Aorta (tissue), 5 donors: ENCODE data around the gene DCP1B. TPM values are rescaled to one million over a fixed set of nuclear protein-coding genes. Genes with fewer than 3 reads are reported as not detected.
A peak's percentile ranks its signal among the peaks of the same experiment; 100 is the strongest.

Experiments
- ATAC-seq: fragments of 200-7000 bp; cut with Tn5 transposase; one replicate; pipeline ENCODE4 v1.9.1; 2022; ENCODE audit warnings: moderate library complexity; ENCODE audit not compliant: low FRiP score
- DNase-seq, 2 donors: peaks; one replicate each; pipeline ENCODE4 v3.0.0-alpha.2; 2020
- H3K27ac ChIP-seq, 2 donors: one replicate each; pipeline ENCODE4 v1.5.1; 2013; ENCODE audit warnings: low read length in 2 of 2, mild to moderate bottlenecking in 2 of 2, moderate library complexity in 2 of 2, control low read depth in 1 of 2, inconsistent platforms in 1 of 2, low read depth in 1 of 2
- H3K27me3 ChIP-seq, 2 donors: one replicate each; pipeline ENCODE4 v1.6.1; 2013; ENCODE audit warnings: control low read depth in 1 of 2, low read length in 1 of 2, mild to moderate bottlenecking in 1 of 2, moderate library complexity in 1 of 2; ENCODE audit not compliant: insufficient read depth in 2 of 2, control insufficient read depth in 1 of 2
- H3K36me3 ChIP-seq, 2 donors: one replicate each; pipeline ENCODE4 v1.6.1; 2013; ENCODE audit warnings: control low read depth in 1 of 2, low read length in 1 of 2, mild to moderate bottlenecking in 1 of 2; ENCODE audit not compliant: insufficient read depth in 2 of 2, control insufficient read depth in 1 of 2
- H3K4me1 ChIP-seq, 2 donors: one replicate each; pipeline ENCODE4 v1.6.1; 2013; ENCODE audit warnings: low read length in 2 of 2, control low read depth in 1 of 2, mild to moderate bottlenecking in 1 of 2, moderate library complexity in 1 of 2; ENCODE audit not compliant: insufficient read depth in 2 of 2, control insufficient read depth in 1 of 2
- H3K4me3 ChIP-seq, 2 donors: one replicate each; pipeline ENCODE4 v1.5.1; 2013; ENCODE audit warnings: low read length in 2 of 2, control low read depth in 1 of 2, mild to moderate bottlenecking in 1 of 2
- H3K9me3 ChIP-seq: one replicate; pipeline ENCODE4 v1.6.1; 2013; ENCODE audit warnings: mild to moderate bottlenecking, low read length; ENCODE audit not compliant: control insufficient read depth
- WGBS, 2 donors: extraction: QIAGEN DNeasy Blood & Tissue Kit; methylation state at CpG; one replicate each; pipeline ENCODE4 v1.1.7; 2013; 5-methylcytosine and 5-hydroxymethylcytosine counted together
- intact Hi-C, 2 donors: fragments of 100-400 bp; cut with DNase I; formaldehyde crosslinking; loops; one replicate each; pipeline versions ENCODE4 v1.14.2 to v1.15.0; 2022
- polyA plus RNA-seq, 2 donors: library from polyadenylated mRNA; stranded (reverse); fragments of 200-250 nt; gene quantifications; one replicate each; pipeline ENCODE4 v1.2.3, GENCODE V29; 2013
- total RNA-seq, 2 donors: library from RNA; stranded (reverse); fragmentation: NEBNext Ultra II Directional; extraction: Animal tissue kit (Norgen Biotek cat#: 25700); gene quantifications; one replicate each; pipeline ENCODE4 v1.2.1, GENCODE V29; 2021
- donor health status: healthy with polysubstance abuse.
- donor health status: Bipolar disorder and iron deficiency.
- donor health status: DM: no; HTN: no; CAD: no.
- donor health status: DM: no; HTN: no; CAD: no.
- donor health status: DM: yes; HTN: yes; CAD: no.

DCP1B gene
- total and polyA plus RNA-seq, 4 donors: 8.0 to 16.9 (median 12.3) TPM

DNA sequence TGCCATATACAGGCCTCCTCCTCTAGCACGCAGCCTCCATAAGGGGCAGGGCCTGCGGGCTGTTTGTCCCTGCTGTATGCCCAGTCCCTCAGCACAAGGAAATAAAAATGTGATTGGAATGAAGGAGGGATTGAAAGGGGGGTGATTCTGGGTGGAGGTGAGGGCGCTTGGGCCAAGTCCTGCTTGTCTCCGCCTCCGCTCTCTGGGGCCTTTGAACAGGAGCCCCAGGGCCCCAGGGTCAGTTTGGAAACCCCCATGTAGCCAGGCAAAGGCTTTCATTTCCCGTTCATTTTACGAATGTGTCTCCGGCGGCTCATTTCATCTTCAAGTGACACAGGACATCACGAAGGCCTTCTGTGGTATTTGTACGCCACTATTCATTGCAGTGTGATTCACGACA is 81.3 kb downstream of the DCP1B start:
- H3K27me3 ChIP-seq: no peaks in the 10 kb centered on the region
- peak in 1 of 2 donors; percentile 28 for DNase-seq
- no peak for ATAC-seq
- intact Hi-C loops: no loop called here
- 97 to 98% methylated on average over 12 of the region's 12 CpGs for WGBS, 2 donors
- H3K9me3 ChIP-seq: no peaks in the 10 kb centered on the region
- no peaks in the 10 kb centered on the region for H3K36me3 ChIP-seq
- no peak overlapping the region for H3K4me3 ChIP-seq
- H3K27ac ChIP-seq: no peak overlapping the region
- H3K4me1 ChIP-seq: no peaks in the 10 kb centered on the region

DNA sequence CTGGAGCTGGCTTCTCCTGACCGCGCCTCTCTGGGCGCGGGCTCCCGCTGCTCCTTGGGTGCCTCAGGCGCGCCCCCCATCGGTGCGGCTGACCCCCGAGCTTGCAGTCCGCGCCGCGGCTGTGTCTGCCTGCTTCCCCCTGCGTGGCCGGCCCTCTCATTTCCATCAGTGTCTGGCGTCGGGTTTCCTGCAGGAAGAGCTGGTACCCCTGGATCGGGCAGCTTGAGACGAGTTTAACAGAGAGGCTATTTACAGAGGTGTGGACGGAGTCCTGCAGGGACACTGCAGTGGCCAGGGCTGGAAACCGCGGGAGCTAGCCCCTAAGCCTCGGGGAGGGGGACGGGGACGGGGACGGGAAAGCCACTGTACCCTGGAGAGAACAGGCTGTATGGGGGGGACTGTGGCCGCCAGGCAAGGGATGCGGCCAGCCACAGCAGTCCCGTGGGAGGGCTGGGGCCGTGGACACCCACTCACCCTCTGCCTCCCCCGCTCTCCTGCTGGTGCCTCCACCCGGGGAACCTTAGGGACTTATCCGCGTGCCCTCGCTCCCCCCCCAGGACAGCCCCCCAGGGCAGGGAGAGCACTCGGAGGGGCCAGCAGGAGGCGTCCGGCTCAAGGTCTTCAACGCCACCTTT is 82.1 kb downstream of the DCP1B start:
- no peak overlapping the region for H3K27ac ChIP-seq
- ATAC-seq (no peak), DNase-seq (peak in 1 of 2 donors; percentile 56)

DNA sequence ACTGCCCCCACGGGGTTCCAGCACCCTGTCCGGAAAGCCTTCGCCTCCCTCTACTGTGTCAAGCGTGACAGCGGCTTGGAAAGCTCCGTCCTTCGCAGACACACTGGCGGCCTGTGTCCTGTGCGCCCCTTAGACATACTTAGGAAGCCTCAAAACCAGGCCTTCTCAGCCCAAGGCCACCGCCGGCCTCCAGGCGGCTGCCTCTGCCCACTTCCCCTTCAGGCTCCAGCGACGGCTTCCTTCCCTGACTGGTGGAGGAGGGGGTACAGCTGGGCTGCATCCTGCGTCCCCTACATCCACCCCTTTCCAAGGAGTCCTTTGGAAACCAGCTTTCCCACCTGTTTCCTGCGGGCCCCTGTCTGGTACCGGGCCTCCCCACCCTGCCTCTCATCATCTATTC is 83.3 kb downstream of the DCP1B start:
- Histone ChIP-seq H3K27ac (no peak overlapping the region), H3K9me3 (no peaks in the 10 kb centered on the region), H3K27me3 (no peaks in the 10 kb centered on the region), H3K36me3 (no peaks in the 10 kb centered on the region), H3K4me1 (no peaks in the 10 kb centered on the region), H3K4me3 (no peak overlapping the region)
- WGBS, 2 donors: 93 to 96% methylated on average over 17 of the region's 17 CpGs
- ATAC-seq: no peak
- intact Hi-C loops: no loop called here
- peak; percentile 75 to 77 for DNase-seq

More for the DNA sequence above, 82.1 kb downstream of the DCP1B start:
- Histone ChIP-seq H3K27me3 (no peaks in the 10 kb centered on the region), H3K9me3 (no peaks in the 10 kb centered on the region), H3K4me1 (no peaks in the 10 kb centered on the region), H3K4me3 (no peak overlapping the region), H3K36me3 (no peaks in the 10 kb centered on the region)
- intact Hi-C loops: no loop called here
- WGBS, 2 donors: 91 to 94% methylated on average over 40 of the region's 40 CpGs

DNA sequence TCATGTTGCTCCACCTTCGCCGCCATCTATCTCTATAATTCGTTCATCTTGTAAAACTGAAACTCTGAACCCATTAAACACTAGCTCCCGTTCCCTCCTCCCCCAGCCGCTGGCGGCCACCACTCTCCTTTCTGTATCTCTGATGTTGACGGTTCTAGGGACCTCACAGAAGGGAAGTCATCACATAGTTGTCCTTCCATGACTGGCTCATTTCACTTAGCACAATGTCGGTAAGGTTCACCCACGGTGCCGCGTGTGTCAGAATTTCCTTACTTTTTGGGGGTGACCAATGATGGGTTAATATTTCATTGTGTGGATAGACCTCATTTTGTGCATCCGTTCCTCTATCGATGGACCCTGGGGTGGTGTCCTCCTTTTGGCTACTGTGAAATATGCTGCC is 83.8 kb downstream of the DCP1B start:
- H3K27me3 ChIP-seq: no peaks in the 10 kb centered on the region
- H3K9me3 ChIP-seq: no peaks in the 10 kb centered on the region
- no peak overlapping the region for H3K4me3 ChIP-seq
- H3K4me1 ChIP-seq: no peaks in the 10 kb centered on the region
- 97 to 98% methylated on average over 13 of the region's 13 CpGs for WGBS, 2 donors
- H3K27ac ChIP-seq: no peak overlapping the region
- no peak for ATAC-seq
- intact Hi-C loops: no loop called here
- DNase-seq: peak; percentile 30 to 57
- H3K36me3 ChIP-seq: no peaks in the 10 kb centered on the region

DNA sequence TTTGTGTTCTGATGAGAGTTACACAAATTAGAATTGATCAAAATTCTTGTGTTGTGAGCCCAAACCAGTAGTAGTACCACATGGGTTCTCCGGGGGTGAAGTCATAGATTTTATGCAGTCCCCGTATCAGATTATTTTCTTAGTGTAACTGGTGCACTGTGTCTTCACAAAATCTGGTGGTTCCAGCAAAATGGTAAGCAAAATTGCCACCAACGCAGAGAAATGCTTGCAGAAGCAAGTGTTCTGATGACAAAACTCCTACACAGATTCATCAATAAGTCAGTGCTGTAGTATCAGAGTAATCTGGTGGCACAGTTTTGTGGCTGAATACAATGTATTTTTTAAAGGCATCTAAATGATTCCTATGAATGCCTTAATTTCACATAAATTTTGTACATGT is 84.5 kb downstream of the DCP1B start:
- no peak overlapping the region for H3K27ac ChIP-seq
- H3K4me1 ChIP-seq: no peaks in the 10 kb centered on the region
- H3K27me3 ChIP-seq: no peaks in the 10 kb centered on the region
- 94 to 99% methylated on average over 3 of the region's 3 CpGs for WGBS, 2 donors
- ATAC-seq: no peak
- intact Hi-C loops: no loop called here
- no peak overlapping the region for H3K4me3 ChIP-seq
- H3K36me3 ChIP-seq: no peaks in the 10 kb centered on the region
- H3K9me3 ChIP-seq: no peaks in the 10 kb centered on the region
- no peak for DNase-seq

DNA sequence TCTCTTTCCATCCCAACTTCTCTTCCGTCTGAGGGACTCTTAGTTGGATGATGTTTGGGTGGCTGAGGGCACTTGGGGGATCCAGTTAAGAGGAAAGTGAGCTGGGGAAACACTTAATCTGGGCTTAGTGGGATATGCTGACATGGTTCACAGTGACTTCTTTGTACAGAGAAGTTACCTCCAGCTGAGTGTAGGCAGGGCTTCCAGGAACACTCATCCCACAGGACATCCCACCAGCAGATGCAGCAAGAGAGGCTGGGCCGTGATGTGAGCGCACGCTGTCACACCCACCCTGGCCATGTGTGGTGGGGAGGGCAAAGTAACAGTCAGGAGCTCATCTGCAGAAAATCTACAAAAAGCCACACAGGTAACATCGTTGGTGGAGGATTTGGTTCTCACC is 85.0 kb downstream of the DCP1B start:
- no peak for ATAC-seq

DNA sequence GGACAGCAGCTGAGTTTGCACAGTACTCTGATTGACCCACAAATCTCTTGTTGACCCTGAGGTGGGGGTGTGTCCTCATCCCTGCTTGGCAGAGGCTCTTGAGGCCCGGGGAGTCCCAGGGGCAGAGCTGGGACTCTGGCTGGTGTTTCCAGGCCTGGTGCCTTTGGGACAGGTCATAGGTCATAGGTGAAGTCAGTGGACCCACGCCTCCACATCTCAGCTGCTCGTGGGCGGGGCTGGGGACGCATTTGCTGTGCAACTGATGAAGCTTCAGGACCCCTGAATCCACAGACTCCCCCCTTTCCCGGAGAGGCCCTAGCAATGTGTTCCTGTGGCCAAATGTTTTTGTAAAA is 85.4 kb downstream of the DCP1B start:
- Histone ChIP-seq H3K27me3 (no peaks in the 10 kb centered on the region), H3K27ac (no peak overlapping the region), H3K36me3 (no peaks in the 10 kb centered on the region), H3K4me1 (no peaks in the 10 kb centered on the region), H3K9me3 (no peaks in the 10 kb centered on the region), H3K4me3 (no peak overlapping the region)
- peak; percentile 43 to 55 for DNase-seq
- 82 to 90% methylated on average over 6 of the region's 6 CpGs for WGBS, 2 donors
- ATAC-seq: no peak
- intact Hi-C loops: no loop called here

More for the DNA sequence above, 85.0 kb downstream of the DCP1B start:
- Histone ChIP-seq H3K36me3 (no peaks in the 10 kb centered on the region), H3K4me1 (no peaks in the 10 kb centered on the region), H3K27me3 (no peaks in the 10 kb centered on the region), H3K4me3 (no peak overlapping the region), H3K9me3 (no peaks in the 10 kb centered on the region), H3K27ac (no peak overlapping the region)
- intact Hi-C loops: no loop called here
- DNase-seq: peak in 1 of 2 donors; percentile 35
- WGBS, 2 donors: 95 to 98% methylated on average over 5 of the region's 5 CpGs

DNA sequence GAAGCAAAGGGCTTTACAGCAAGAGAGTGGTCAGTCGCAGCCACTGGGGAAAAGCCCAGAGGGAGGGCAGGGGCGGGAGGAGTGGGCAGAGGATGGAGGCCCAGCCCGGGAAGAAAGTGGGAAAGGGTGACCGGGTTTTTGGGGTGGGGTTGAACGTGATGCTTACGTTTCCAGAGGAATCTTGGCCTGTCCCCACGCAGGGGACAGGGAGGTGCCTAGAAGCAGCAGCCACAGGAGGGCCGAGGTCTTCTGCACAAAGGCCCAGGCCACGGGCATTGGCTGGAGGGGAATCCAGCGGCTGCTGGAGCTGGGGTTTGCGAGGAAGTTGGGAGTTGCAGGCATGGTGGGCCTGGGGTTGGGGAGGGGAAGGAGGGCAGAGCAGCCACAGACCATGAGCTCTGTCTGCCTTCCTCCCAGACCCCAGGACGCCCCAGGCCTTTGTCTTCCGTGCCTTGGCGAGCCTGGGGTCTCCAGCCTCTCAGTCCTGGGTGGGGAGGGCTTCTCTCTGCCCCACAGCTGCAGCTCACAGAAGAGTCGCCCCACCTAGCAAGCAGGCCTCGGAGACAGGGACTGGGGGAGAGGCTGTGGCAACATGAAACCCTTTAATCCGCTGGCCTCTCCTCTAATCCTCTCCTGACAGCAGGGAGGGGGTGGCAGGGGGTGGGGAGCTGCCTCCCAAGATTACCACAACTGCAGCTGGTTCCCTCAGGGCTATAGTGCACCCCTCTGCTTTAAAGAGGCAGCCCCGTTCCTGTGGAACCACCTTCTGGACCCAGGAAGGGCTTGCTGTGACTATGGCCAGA is 86.0 kb downstream of the DCP1B start, which contains the start of gene CACNA2D4:
TSS of gene CACNA2D4 (minus strand) at position 572 of the 803 bp plus-strand sequence. CDS start at position 393, 179 bp downstream.
- no peaks in the 10 kb centered on the region for H3K4me1 ChIP-seq
- H3K9me3 ChIP-seq: no peaks in the 10 kb centered on the region
- no peak within 1 kb of the TSS for H3K27ac ChIP-seq
- H3K4me3 ChIP-seq: no peak within 1 kb of the TSS
- intact Hi-C loops: no loop called here
- 87 to 90% methylated on average over 17 to 18 of the region's 18 CpGs for WGBS, 2 donors
- no peak for ATAC-seq
- no peaks in the 10 kb centered on the region for H3K27me3 ChIP-seq
- H3K36me3 ChIP-seq: no peaks in the 10 kb centered on the region
- peak; percentile 53 to 69 for DNase-seq
